SK-N-SH (cell line): ENCODE measurements around the gene KRTAP12-1. TPM values are rescaled to one million over a fixed set of nuclear protein-coding genes. Genes with fewer than 3 reads are reported as not detected.
"Not testable (repeated sequence)": the region's sequence is repeated elsewhere in the genome, so short reads cannot be mapped to it uniquely, and the experiment has no call there.

Source experiments
- CTCF ChIA-PET: fragments of 300-600, 350-600 bp; formaldehyde crosslinking; extraction: SDS; loops from one replicate; lab custom pipeline; 2021; lab: Yijun Ruan, JAX
- POLR2A ChIA-PET: fragments of 350-600 bp; sonication (Branson Sonifier 250); formaldehyde crosslinking; extraction: SDS; loops from one replicate; lab custom pipeline; 2020; ENCODE audit warnings: antibody characterized with exemption, inconsistent platforms; lab: Yijun Ruan, JAX
- DNase-seq: peaks from one replicate; pipeline ENCODE4 v3.0.0; 2012
- H2AFZ ChIP-seq: fragments of 200-600 bp; sonication (generic); 2 replicates; pipeline ENCODE4 v1.8.1; 2016; ENCODE audit warnings: antibody characterized with exemption, mild to moderate bottlenecking, low read depth
- H3F3A ChIP-seq: fragments of 200-600 bp; sonication (generic); replicated peaks from 2 replicates; pipeline ENCODE3; 2016; ENCODE audit warnings: antibody characterized with exemption, mild to moderate bottlenecking; ENCODE audit not compliant: insufficient read depth
- H3K27ac ChIP-seq, 2 experiments: fragments of 200-500 bp in 1 of 2; fragments of 200-600 bp in 1 of 2; sonication (Bioruptor generic) in 1 of 2; sonication (generic), shearing (Covaris generic) in 1 of 2; 2 replicates each; pipeline versions ENCODE4 v1.5.1 to v1.6.1; 2014 to 2016; ENCODE audit warnings: low read depth in 2 of 2, inconsistent platforms in 1 of 2, low read length in 1 of 2, mild to moderate bottlenecking in 1 of 2, mixed read lengths in 1 of 2
- H3K27me3 ChIP-seq: fragments of 200-600 bp; sonication (generic), shearing (Covaris generic); 2 replicates; pipeline ENCODE4 v1.6.1; 2016; ENCODE audit warnings: mixed run types; ENCODE audit not compliant: insufficient read depth
- H3K36me3 ChIP-seq, 2 experiments: fragments of 200-500 bp in 1 of 2; fragments of 200-600 bp in 1 of 2; sonication (Bioruptor generic) in 1 of 2; sonication (generic) in 1 of 2; replicated peaks in 1 of 2; 2 replicates each; pipeline versions ENCODE3 to v1.5.1; 2014 to 2016; ENCODE audit warnings: low read length in 1 of 2, mild to moderate bottlenecking in 1 of 2; ENCODE audit not compliant: insufficient read depth in 2 of 2, control insufficient read depth in 1 of 2
- H3K4me1 ChIP-seq, 2 experiments: fragments of 200-500 bp in 1 of 2; fragments of 200-600 bp in 1 of 2; sonication (Bioruptor generic) in 1 of 2; sonication (generic), shearing (Covaris generic) in 1 of 2; 2 replicates each; pipeline versions ENCODE4 v1.5.1 to v1.6.1; 2014 to 2016; ENCODE audit warnings: low read depth in 1 of 2, low read length in 1 of 2, mixed run types in 1 of 2; ENCODE audit not compliant: insufficient read depth in 2 of 2, control insufficient read depth in 1 of 2
- H3K4me2 ChIP-seq: fragments of 200-600 bp; sonication (generic), shearing (Covaris generic); 2 replicates; pipeline ENCODE4 v1.6.1; 2017; ENCODE audit warnings: mixed run types
- H3K4me3 ChIP-seq, 2 experiments: fragments of 200-500 bp in 1 of 2; fragments of 200-600 bp in 1 of 2; sonication (Bioruptor generic) in 1 of 2; sonication (generic), shearing (Covaris generic) in 1 of 2; 2 replicates each; pipeline versions ENCODE4 v1.5.1 to v1.8.1; 2014 to 2016; ENCODE audit warnings: low read depth in 2 of 2, inconsistent platforms in 1 of 2, low read length in 1 of 2, mild to moderate bottlenecking in 1 of 2, mixed read lengths in 1 of 2, moderate library complexity in 1 of 2
- H3K79me2 ChIP-seq: fragments of 200-600 bp; sonication (generic); 2 replicates; pipeline ENCODE4 v1.8.1; 2017; ENCODE audit warnings: mild to moderate bottlenecking; ENCODE audit not compliant: insufficient read depth
- H3K9ac ChIP-seq: fragments of 200-600 bp; sonication (generic); 2 replicates; pipeline ENCODE4 v1.6.1; 2017; ENCODE audit warnings: mixed run types
- H3K9me2 ChIP-seq: fragments of 200-600 bp; sonication (generic); 2 replicates; pipeline ENCODE4 v1.6.1; 2017; ENCODE audit warnings: mixed run types
- H3K9me3 ChIP-seq: fragments of 200-600 bp; sonication (generic); 2 replicates; pipeline ENCODE4 v1.6.1; 2017; ENCODE audit warnings: mixed run types, mild to moderate bottlenecking, moderate library complexity
- H4K20me1 ChIP-seq: fragments of 200-600 bp; sonication (generic); 2 replicates; pipeline ENCODE4 v1.6.1; 2017; ENCODE audit warnings: mild to moderate bottlenecking, mixed run types; ENCODE audit not compliant: insufficient read depth
- CHD2 ChIP-seq: fragments of 150-350 bp; IDR thresholded peaks from 2 replicates; pipeline ENCODE4 v1.6.1; 2018; ENCODE audit warnings: low read length; ENCODE audit not compliant: partially characterized antibody
- CTCF ChIP-seq: fragments of 200-600 bp; sonication (generic); IDR thresholded peaks from 2 replicates; pipeline ENCODE4 v1.6.1; 2017; ENCODE audit warnings: antibody characterized with exemption, mild to moderate bottlenecking, moderate library complexity
- ELF1 ChIP-seq: IDR thresholded peaks from 2 replicates; pipeline ENCODE4 v1.4.0; 2012
- EP300 ChIP-seq, 2 experiments: IDR thresholded peaks; 2 replicates each; pipeline versions ENCODE4 v1.4.0 to v1.6.1; 2012; ENCODE audit warnings: borderline replicate concordance in 1 of 2, low read depth in 1 of 2, low read length in 1 of 2
- EZH2phosphoT487 ChIP-seq: fragments of 200-600 bp; sonication (generic); IDR thresholded peaks from 2 replicates; pipeline ENCODE4 v1.6.1; 2017; ENCODE audit warnings: low read depth, mixed run types, mild to moderate bottlenecking, antibody characterized with exemption, moderate library complexity, borderline replicate concordance
- FOXJ3 ChIP-seq: sonication (generic); formaldehyde crosslinking; IDR thresholded peaks from 2 replicates; pipeline ENCODE4 v1.5.1; 2020; ENCODE audit warnings: mild to moderate bottlenecking, missing genetic modification reagents
- FOXM1 ChIP-seq: IDR thresholded peaks from 2 replicates; pipeline ENCODE4 v1.4.0; 2012; ENCODE audit warnings: low read depth, mild to moderate bottlenecking
- GABPA ChIP-seq: IDR thresholded peaks from 2 replicates; pipeline ENCODE4 v1.4.0; 2012; ENCODE audit warnings: low read depth, mild to moderate bottlenecking
- GATA2 ChIP-seq: sonication (generic); formaldehyde crosslinking; IDR thresholded peaks from 2 replicates; pipeline ENCODE4 v1.5.0; 2020; ENCODE audit warnings: mild to moderate bottlenecking, missing genetic modification reagents
- JUND ChIP-seq: IDR thresholded peaks from 2 replicates; pipeline ENCODE4 v1.4.0; 2012
- MXI1 ChIP-seq: IDR thresholded peaks from 2 replicates; pipeline ENCODE4 v1.6.1; 2012; ENCODE audit warnings: mild to moderate bottlenecking, low read depth, low read length, improper control_type of control experiment
- PBX3 ChIP-seq: IDR thresholded peaks from 2 replicates; pipeline ENCODE4; 2012
- RAD21 ChIP-seq: IDR thresholded peaks from 2 replicates; pipeline ENCODE4 v1.6.1; 2012; ENCODE audit warnings: mild to moderate bottlenecking, low read length
- RCOR1 ChIP-seq: fragments of 150-350 bp; IDR thresholded peaks from 2 replicates; pipeline ENCODE4 v1.6.1; 2017; ENCODE audit warnings: antibody characterized with exemption, low read length
- RXRA ChIP-seq: IDR thresholded peaks from 2 replicates; pipeline ENCODE4 v1.4.0; 2012; ENCODE audit warnings: low read depth, mild to moderate bottlenecking, borderline replicate concordance
- SMC3 ChIP-seq: IDR thresholded peaks from 2 replicates; pipeline ENCODE4 v1.6.1; 2012; ENCODE audit warnings: low read depth, low read length, improper control_type of control experiment
- TCF12 ChIP-seq: IDR thresholded peaks from 2 replicates; pipeline ENCODE4 v1.4.0; 2012
- WGBS: methylation state at CpG from one replicate; pipeline ENCODE4 v1.1.6; 2017; ENCODE audit warnings: low lambda C conversion rate; 5-methylcytosine and 5-hydroxymethylcytosine counted together
- polyA plus RNA-seq, 3 experiments: library from polyadenylated mRNA; depleted of rRNA; stranded (reverse); fragments of >200 nt; gene quantifications; 2 replicates each; pipeline ENCODE4 v1.2.3, GENCODE V29; 2012
- TF ChIP-seq, protein P1 (sequence below): IDR thresholded peaks from 2 replicates; pipeline ENCODE4 v1.4.0; 2012; ENCODE audit warnings: low read depth, borderline replicate concordance
- TF ChIP-seq, protein P2 (sequence below): fragments of 150-350 bp; IDR thresholded peaks from 2 replicates; pipeline ENCODE4 v1.6.1; 2016; ENCODE audit warnings: mild to moderate bottlenecking, low read depth, low read length

KRTAP12-1 gene
- polyA plus RNA-seq, 1 of the 3 experiments (the other 2 are of a cell fraction): not detected

GRCh38 chr21:44697811-44698734 lies 16.1 kb upstream of the KRTAP12-1 start:
- H3K79me2 ChIP-seq: no peaks in the 10 kb centered on the region
- H3K9me3 ChIP-seq: 0 out of 2 replicates have a peak, but pooled peaks cover 7% of the 10 kb centered on the region
- H3K36me3 ChIP-seq: no peaks in the 10 kb centered on the region
- ChIA-PET POLR2A (no interaction called here), CTCF (interaction anchor here (0.9 to 1.9 kb wide), 3 partner anchors 12 to 187 kb away, joined by 3 to 5 read pairs (median 4); no protein-coding TSS in a partner anchor)
- no peak overlapping the region for H3K9ac ChIP-seq
- H2AFZ ChIP-seq: no peak overlapping the region
- no peak for TF ChIP-seq FOXJ3 (CRISPR knock-in tag)
- no peak for TF ChIP-seq FOXM1
- no peak for TF ChIP-seq GATA2 (CRISPR knock-in tag)
- no peak for TF ChIP-seq ELF1
- no peak for TF ChIP-seq EZH2phosphoT487
- no peak for TF ChIP-seq PBX3
- TF ChIP-seq SMC3: no peak
- TF ChIP-seq RAD21: no peak
- no peak for TF ChIP-seq CTCF
- no peak for TF ChIP-seq RCOR1
- no peak for TF ChIP-seq RXRA
- TF ChIP-seq, protein P1, sequence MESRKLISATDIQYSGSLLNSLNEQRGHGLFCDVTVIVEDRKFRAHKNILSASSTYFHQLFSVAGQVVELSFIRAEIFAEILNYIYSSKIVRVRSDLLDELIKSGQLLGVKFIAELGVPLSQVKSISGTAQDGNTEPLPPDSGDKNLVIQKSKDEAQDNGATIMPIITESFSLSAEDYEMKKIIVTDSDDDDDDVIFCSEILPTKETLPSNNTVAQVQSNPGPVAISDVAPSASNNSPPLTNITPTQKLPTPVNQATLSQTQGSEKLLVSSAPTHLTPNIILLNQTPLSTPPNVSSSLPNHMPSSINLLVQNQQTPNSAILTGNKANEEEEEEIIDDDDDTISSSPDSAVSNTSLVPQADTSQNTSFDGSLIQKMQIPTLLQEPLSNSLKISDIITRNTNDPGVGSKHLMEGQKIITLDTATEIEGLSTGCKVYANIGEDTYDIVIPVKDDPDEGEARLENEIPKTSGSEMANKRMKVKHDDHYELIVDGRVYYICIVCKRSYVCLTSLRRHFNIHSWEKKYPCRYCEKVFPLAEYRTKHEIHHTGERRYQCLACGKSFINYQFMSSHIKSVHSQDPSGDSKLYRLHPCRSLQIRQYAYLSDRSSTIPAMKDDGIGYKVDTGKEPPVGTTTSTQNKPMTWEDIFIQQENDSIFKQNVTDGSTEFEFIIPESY: no peak
- TF ChIP-seq, protein P2, sequence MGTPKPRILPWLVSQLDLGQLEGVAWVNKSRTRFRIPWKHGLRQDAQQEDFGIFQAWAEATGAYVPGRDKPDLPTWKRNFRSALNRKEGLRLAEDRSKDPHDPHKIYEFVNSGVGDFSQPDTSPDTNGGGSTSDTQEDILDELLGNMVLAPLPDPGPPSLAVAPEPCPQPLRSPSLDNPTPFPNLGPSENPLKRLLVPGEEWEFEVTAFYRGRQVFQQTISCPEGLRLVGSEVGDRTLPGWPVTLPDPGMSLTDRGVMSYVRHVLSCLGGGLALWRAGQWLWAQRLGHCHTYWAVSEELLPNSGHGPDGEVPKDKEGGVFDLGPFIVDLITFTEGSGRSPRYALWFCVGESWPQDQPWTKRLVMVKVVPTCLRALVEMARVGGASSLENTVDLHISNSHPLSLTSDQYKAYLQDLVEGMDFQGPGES: no peak
- no peak for TF ChIP-seq CHD2
- TF ChIP-seq GABPA: no peak
- no peak for TF ChIP-seq JUND
- no peak for TF ChIP-seq EP300 (IDR thresholded peaks at IDR 0.05; ENCODE audit: borderline replicate concordance in 1 of 2, low read depth in 1 of 2, low read length in 1 of 2)
- TF ChIP-seq TCF12: no peak
- no peak for TF ChIP-seq MXI1
- H3K4me1 ChIP-seq: no peaks in the 10 kb centered on the region; a peak in 1 of 4 replicates
- no peaks in the 10 kb centered on the region for H3K9me2 ChIP-seq
- H3K27me3 ChIP-seq: peaks cover 70% of the 10 kb centered on the region
- no peaks in the 10 kb centered on the region for H3F3A ChIP-seq
- 12% methylated on average over 19 of the region's 35 CpGs for WGBS
- H3K4me3 ChIP-seq: no peak overlapping the region
- no peaks in the 10 kb centered on the region for H4K20me1 ChIP-seq
- H3K27ac ChIP-seq: no peak overlapping the region
- H3K4me2 ChIP-seq: no peak overlapping the region
- DNase-seq: peak; percentile 62

GRCh38 chr21:44697172-44697810 lies 15.3 kb upstream of the KRTAP12-1 start, which contains the start of gene KRTAP10-12:
Gene KRTAP10-12 (plus strand): TSS chr21:44697172. CDS start chr21:44697202, 30 bp downstream.
- WGBS: 5% methylated on average over 13 of the region's 21 CpGs
- H3K79me2 ChIP-seq, H3K27ac ChIP-seq, H3K9me2 ChIP-seq, POLR2A ChIA-PET, H2AFZ ChIP-seq, H3F3A ChIP-seq, DNase-seq, H3K36me3 ChIP-seq, H4K20me1 ChIP-seq, H3K4me2 ChIP-seq, H3K4me1 ChIP-seq, H3K9ac ChIP-seq, H3K4me3 ChIP-seq: not testable (repeated sequence)
- CTCF ChIA-PET: interaction anchor here (0.9 to 1.9 kb wide), 2 partner anchors 96 to 186 kb away, joined by 3 to 5 read pairs; no protein-coding TSS in a partner anchor
- H3K27me3 ChIP-seq: peaks cover 63% of the 10 kb centered on the region
- 0 out of 2 replicates have a peak, but pooled peaks cover 15% of the 10 kb centered on the region for H3K9me3 ChIP-seq
